SIG-M5 (cell line): ENCODE results near the gene ACP4.

Experiments used
- DNase-seq: peaks from one replicate; lab custom pipeline; 2025; lab: John Stamatoyannopoulos, UW

ACP4 gene

GRCh38 chr19:50822661-50823208 is 32.5 kb downstream of the ACP4 start:
- no peak for DNase-seq

- DNase-seq = no peak
Measured at GRCh38 chr19:50823389-50824042, 33.3 kb downstream of the ACP4 start, which contains the start of gene KLK1. Gene KLK1 (minus strand): TSS chr19:50823787. CDS start chr19:50823748, 39 bp downstream.

GRCh38 chr19:50826492-50827240 is 36.5 kb downstream of the ACP4 start:
- no peak for DNase-seq

- no peak for DNase-seq
Measured at GRCh38 chr19:50827476-50827875, 37.3 kb downstream of the ACP4 start.

- no peak for DNase-seq
Measured at GRCh38 chr19:50829801-50830200, 39.6 kb downstream of the ACP4 start.

- no peak for DNase-seq
Measured at GRCh38 chr19:50830266-50831025, 40.2 kb downstream of the ACP4 start.

GRCh38 chr19:50831026-50831396 is 40.8 kb downstream of the ACP4 start:
- DNase-seq = no peak

GRCh38 chr19:50832666-50833065 is 42.5 kb downstream of the ACP4 start:
- no peak for DNase-seq

GRCh38 chr19:50833117-50833801 is 43.0 kb downstream of the ACP4 start, which contains the start of gene KLK15:
Gene KLK15 (minus strand): TSS chr19:50833574. CDS start chr19:50831492, 2,082 bp downstream.
- DNase-seq = no peak

- DNase-seq = no peak
Measured at GRCh38 chr19:50833802-50834167, 43.6 kb downstream of the ACP4 start.

GRCh38 chr19:50835103-50835784 is 45.0 kb downstream of the ACP4 start:
- DNase-seq = no peak

GRCh38 chr19:50835785-50836542 is 45.7 kb downstream of the ACP4 start:
- DNase-seq = no peak

- DNase-seq = no peak
Measured at GRCh38 chr19:50836543-50837195, 46.5 kb downstream of the ACP4 start.

- DNase-seq = no peak
Measured at GRCh38 chr19:50837300-50837699, 47.1 kb downstream of the ACP4 start.

- DNase-seq = no peak
Measured at GRCh38 chr19:50838239-50838638, 48.0 kb downstream of the ACP4 start.

GRCh38 chr19:50839712-50840655 is 49.8 kb downstream of the ACP4 start:
- no peak for DNase-seq

- no peak for DNase-seq
Measured at GRCh38 chr19:50842130-50842529, 51.9 kb downstream of the ACP4 start.

- DNase-seq = no peak
Measured at GRCh38 chr19:50843205-50843604, 53.0 kb downstream of the ACP4 start.

- DNase-seq = no peak
Measured at GRCh38 chr19:50843701-50844221, 53.5 kb downstream of the ACP4 start.
